Stomach (tissue), 9 donors: Measurements from ENCODE around the gene FAM117A. TPM values are rescaled to one million over a fixed set of nuclear protein-coding genes. Genes with fewer than 3 reads are reported as not detected.

Experiments
- DNase-seq, 2 donors: peaks; one replicate each; pipeline versions ENCODE4 v3.0.0 to v3.0.0-alpha.2; 2013 to 2019
- H3K27ac ChIP-seq, 5 donors: fragments of 200-600 bp in 4 of 5; sonication (generic) in 4 of 5; one replicate each; pipeline ENCODE4 v1.5.1; 2013 to 2019; ENCODE audit warnings: mild to moderate bottlenecking in 1 of 5, moderate library complexity in 1 of 5
- H3K27me3 ChIP-seq, 3 donors: fragments of 200-600 bp; sonication (generic); one replicate each; pipeline ENCODE4 v1.5.1; 2017 to 2019; ENCODE audit warnings: mixed run types in 1 of 3
- H3K36me3 ChIP-seq, 4 donors: fragments of 200-600 bp; sonication (generic); 1 replicate in 3 of 4; 2 replicates in 1 of 4; pipeline ENCODE4 v1.5.1; 2016 to 2019
- H3K4me1 ChIP-seq, 4 donors: fragments of 200-600 bp; sonication (generic); one replicate each; pipeline ENCODE4 v1.5.1; 2016 to 2019
- H3K4me3 ChIP-seq, 4 donors: fragments of 200-600 bp; sonication (generic) in 3 of 4; one replicate each; pipeline ENCODE4 v1.5.1; 2016 to 2019; ENCODE audit warnings: mild to moderate bottlenecking in 1 of 4
- H3K9me3 ChIP-seq, 4 donors: fragments of 200-600 bp; sonication (generic); one replicate each; pipeline ENCODE4 v1.5.1; 2016 to 2019
- CTCF ChIP-seq, 7 experiments: fragments of 450-650 bp in 4 of 7; fragments of 200-600 bp in 3 of 7; sonication (generic) in 3 of 7; IDR thresholded peaks; one replicate each; pipeline ENCODE4 v1.5.1; 2016 to 2019; ENCODE audit warnings: antibody characterized with exemption in 7 of 7, control low read depth in 2 of 7, mild to moderate bottlenecking in 1 of 7
- EP300 ChIP-seq: sonication (generic); formaldehyde crosslinking; IDR thresholded peaks from one replicate; pipeline ENCODE4 v1.6.1; 2017; ENCODE audit warnings: antibody characterized with exemption
- POLR2A ChIP-seq, 4 donors: fragments of 450-650 bp; IDR thresholded peaks; one replicate each; pipeline ENCODE4 v1.6.1; 2016; ENCODE audit warnings: antibody characterized with exemption in 4 of 4, control low read depth in 2 of 4, mild to moderate bottlenecking in 1 of 4, moderate library complexity in 1 of 4
- POLR2AphosphoS5 ChIP-seq, 3 donors: sonication (generic); formaldehyde crosslinking; IDR thresholded peaks; one replicate each; pipeline ENCODE4 v1.6.1; 2016; ENCODE audit warnings: antibody characterized with exemption in 3 of 3
- WGBS, 5 donors: extraction: QIAGEN DNeasy Blood & Tissue Kit in 3 of 5; methylation state at CpG; one replicate each; pipeline versions ENCODE4 v1.1.5 to v1.1.7; 2013 to 2018; 5-methylcytosine and 5-hydroxymethylcytosine counted together
- intact Hi-C: fragments of 100-400 bp; cut with DNase I; formaldehyde crosslinking; loops from one replicate; pipeline ENCODE4 v1.15.1; 2023; ENCODE audit warnings: low total_unique reads
- polyA plus RNA-seq, 3 donors: library from polyadenylated mRNA; stranded (reverse); fragments of 200-250 nt; gene quantifications; one replicate each; pipeline ENCODE4 v1.2.3, GENCODE V29; 2013
- total RNA-seq, 5 donors: library from RNA; depleted of rRNA; stranded (reverse); fragments of >200 nt; gene quantifications; one replicate each; pipeline versions ENCODE4 v1.1.0 to v1.2.3, GENCODE V29; 2014 to 2016
- donor health status: healthy with polysubstance abuse.
- donor health status: Bipolar disorder and iron deficiency.
- donor health status: healthy.

Gene FAM117A
- total and polyA plus RNA-seq, 8 donors: 0.58 to 39.7 (median 6.1) TPM

DNA sequence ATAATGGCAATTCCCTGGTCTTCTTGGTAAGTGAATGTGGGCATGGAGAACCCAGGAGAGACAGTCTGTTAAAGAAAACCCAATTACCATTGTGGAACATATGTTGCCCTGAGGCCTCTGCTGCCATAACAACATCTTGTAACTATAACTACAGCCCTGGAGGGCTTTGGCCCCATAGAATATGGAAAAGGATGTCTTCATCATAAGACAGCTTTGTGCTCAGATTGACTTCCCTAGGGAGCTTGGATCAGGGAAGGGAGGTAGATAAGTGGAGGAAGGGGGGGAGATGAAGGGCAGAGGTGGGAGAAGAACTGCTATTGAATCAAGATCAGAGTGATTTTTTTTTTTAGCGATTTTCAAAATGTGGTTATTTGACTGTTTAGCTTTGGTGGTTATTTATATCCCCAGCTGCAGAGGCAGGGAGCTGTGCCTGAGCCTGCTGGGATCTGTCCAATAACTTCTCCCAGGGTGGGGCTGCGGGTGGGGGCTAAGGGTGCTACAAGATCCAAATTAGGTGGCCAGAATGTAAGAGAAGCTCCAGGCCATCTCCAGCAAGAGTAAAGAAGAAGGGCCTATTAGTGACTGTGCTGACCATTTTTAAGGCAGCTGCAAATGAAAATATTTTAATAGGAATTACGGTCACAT, 19.3 kb upstream of the FAM117A start:
- intact Hi-C loops: loop anchor here (5.0 kb wide), 1 partner anchor 76 kb away; the partner anchor contains the start of gene SLC35B1
- peak in 1 of 2 donors; percentile 49 for DNase-seq
- Histone ChIP-seq H3K27ac (peak overlapping the region in 3 of 5 donors; percentile 46 to 68 (median 54)), H3K4me1 (peaks cover 18 to 59% (median 35%) of the 10 kb centered on the region in 4 donors), H3K27me3 (no peaks in the 10 kb centered on the region), H3K36me3 (no peaks in the 10 kb centered on the region), H3K4me3 (no peak overlapping the region), H3K9me3 (no peaks in the 10 kb centered on the region)
- TF ChIP-seq POLR2AphosphoS5 (IDR thresholded peaks at IDR 0.05) (no peak), POLR2A (IDR thresholded peaks at IDR 0.05) (no peak), CTCF (IDR thresholded peaks at IDR 0.05) (no peak), EP300 (no peak)
- WGBS, 5 donors: 42 to 61% (median 54%) methylated on average over 3 of the region's 3 CpGs

DNA sequence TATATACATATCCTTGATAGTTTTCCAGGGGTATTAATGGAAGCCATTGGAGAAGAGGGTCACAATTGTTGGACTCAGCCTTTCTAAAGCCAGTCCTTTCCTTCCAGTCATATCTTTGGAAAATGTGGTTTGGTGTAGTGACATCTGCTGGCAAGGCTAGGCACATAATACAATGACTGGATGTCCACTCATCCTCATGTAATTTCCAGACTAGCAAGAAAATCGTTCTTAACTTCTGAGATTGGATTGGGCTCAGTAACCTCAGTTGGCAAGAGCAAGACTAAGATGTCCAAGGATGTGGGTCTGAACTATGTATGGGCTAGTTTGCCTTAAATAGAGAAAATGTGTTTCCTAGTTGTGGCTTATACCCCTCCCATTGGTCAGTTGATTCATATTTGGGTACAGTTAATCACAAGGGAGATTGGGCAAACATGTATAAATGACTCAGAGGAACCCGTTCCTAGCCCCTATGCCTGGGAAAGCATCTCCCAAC, 15.9 kb upstream of the FAM117A start:
- peak overlapping the region in 4 of 5 donors; percentile 43 to 69 (median 47) for H3K27ac ChIP-seq
- peak in 1 of 2 donors; percentile 81 for DNase-seq

GRCh38 chr17:49779156-49779738, 15.3 kb upstream of the FAM117A start:
- H3K4me1 ChIP-seq: peaks cover 15 to 65% (median 51%) of the 10 kb centered on the region in 4 donors
- no peaks in the 10 kb centered on the region for H3K27me3 ChIP-seq
- TF ChIP-seq CTCF (IDR thresholded peaks at IDR 0.05): no peak
- TF ChIP-seq POLR2AphosphoS5 (IDR thresholded peaks at IDR 0.05): no peak
- TF ChIP-seq EP300: no peak
- no peak for TF ChIP-seq POLR2A (IDR thresholded peaks at IDR 0.05)
- H3K4me3 ChIP-seq: no peak overlapping the region
- peak overlapping the region in 4 of 5 donors; percentile 43 to 69 (median 47) for H3K27ac ChIP-seq
- intact Hi-C loops: no loop called here
- DNase-seq: no peak
- no peaks in the 10 kb centered on the region for H3K9me3 ChIP-seq
- WGBS, 5 donors: 76 to 86% (median 84%) methylated on average over 2 of the region's 2 CpGs
- H3K36me3 ChIP-seq: no peaks in the 10 kb centered on the region

More for the DNA sequence above, 15.9 kb upstream of the FAM117A start:
- 0 to 11% (median 2%) methylated on average over 2 of the region's 2 CpGs for WGBS, 5 donors
- peak in 1 of 3 donors; percentile 76 for TF ChIP-seq POLR2AphosphoS5 (IDR thresholded peaks at IDR 0.05)
- TF ChIP-seq EP300: no peak
- peak in 5 of 7 experiments; percentile 38 to 59 (median 47) for TF ChIP-seq CTCF (IDR thresholded peaks at IDR 0.05)
- no peak for TF ChIP-seq POLR2A (IDR thresholded peaks at IDR 0.05)
- intact Hi-C loops: loop anchor here (5.0 kb wide), 1 partner anchor 72 kb away; the partner anchor contains the start of gene SLC35B1
- no peaks in the 10 kb centered on the region for H3K9me3 ChIP-seq
- no peak overlapping the region for H3K4me3 ChIP-seq
- no peaks in the 10 kb centered on the region for H3K36me3 ChIP-seq
- H3K27me3 ChIP-seq: no peaks in the 10 kb centered on the region
- H3K4me1 ChIP-seq: peaks cover 15 to 69% (median 54%) of the 10 kb centered on the region in 4 donors

- Histone ChIP-seq H3K27me3 (no peaks in the 10 kb centered on the region), H3K36me3 (no peaks in the 10 kb centered on the region), H3K27ac (peak overlapping the region in 2 of 5 donors; percentile 52 to 69), H3K4me3 (no peak overlapping the region), H3K9me3 (no peaks in the 10 kb centered on the region), H3K4me1 (peaks cover 15 to 48% (median 37%) of the 10 kb centered on the region in 4 donors)
- DNase-seq: no peak
- TF ChIP-seq CTCF (IDR thresholded peaks at IDR 0.05) (no peak), POLR2A (IDR thresholded peaks at IDR 0.05) (no peak), EP300 (no peak), POLR2AphosphoS5 (IDR thresholded peaks at IDR 0.05) (no peak)
- WGBS, 5 donors: 67 to 80% (median 76%) methylated on average over 2 of the region's 2 CpGs
- intact Hi-C loops: no loop called here
Measured at GRCh38 chr17:49777563-49777962, 13.6 kb upstream of the FAM117A start.
